ENCODE measurements around the gene PTPRN2. TPM values are rescaled to one million over a fixed set of nuclear protein-coding genes. Genes with fewer than 3 reads are reported as not detected.

The PTPRN2 gene
- total RNA-seq, 1 experiment from 2014 or later, result 2.1 TPM

DNA sequence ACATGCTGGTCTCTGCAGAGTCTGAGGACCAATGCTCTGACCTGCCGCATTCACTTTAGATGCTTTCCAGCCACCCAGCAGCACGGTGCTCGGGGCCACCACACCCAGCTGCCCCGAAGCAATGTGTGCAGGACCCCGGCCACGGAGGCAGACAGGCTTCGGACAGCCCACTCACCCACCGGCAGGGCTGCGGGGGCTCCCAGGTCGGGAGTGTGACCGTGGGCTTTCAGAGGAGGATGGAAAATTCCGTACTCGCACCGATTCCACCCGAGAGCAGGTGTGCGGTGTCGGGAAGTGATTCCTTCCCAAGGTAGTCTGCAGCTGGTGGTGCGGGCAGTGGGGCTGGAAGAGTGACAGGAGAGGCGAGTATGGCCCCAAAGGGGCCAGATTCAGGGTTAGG lies 1059.9 kb downstream of the PTPRN2 start:
- peaks cover 10 to 13% of the 10 kb centered on the region in 2 experiments; a peak in 3 of 4 replicates for H3K4me1 ChIP-seq (ENCODE audit: control insufficient read depth in 1 of 2, insufficient read depth in 2 of 2, low read length in 2 of 2)
- BruUV-seq (replicated peaks), result no TSS peak
- no peak overlapping the region for H3K4me3 ChIP-seq (replicated peaks in 1 of 2; ENCODE audit: low read depth in 1 of 2, low read length in 2 of 2)
- no peak overlapping the region for H3K9ac ChIP-seq (ENCODE audit: low read length)
- POLR2A ChIA-PET, result no interaction called here
- CTCF ChIA-PET, result no interaction called here
- no peaks in the 10 kb centered on the region for H4K20me1 ChIP-seq (ENCODE audit: insufficient read depth)
- H3K27me3 ChIP-seq (ENCODE audit: insufficient read depth, low read length), result no peaks in the 10 kb centered on the region
- DNase-seq (ENCODE audit: low read depth, low spot score) (no peak), ATAC-seq (no peak)
- no peak for TF ChIP-seq POLR2AphosphoS5 (IDR thresholded peaks at IDR 0.05; ENCODE audit: low read depth, low read length)
- TF ChIP-seq, protein P1, sequence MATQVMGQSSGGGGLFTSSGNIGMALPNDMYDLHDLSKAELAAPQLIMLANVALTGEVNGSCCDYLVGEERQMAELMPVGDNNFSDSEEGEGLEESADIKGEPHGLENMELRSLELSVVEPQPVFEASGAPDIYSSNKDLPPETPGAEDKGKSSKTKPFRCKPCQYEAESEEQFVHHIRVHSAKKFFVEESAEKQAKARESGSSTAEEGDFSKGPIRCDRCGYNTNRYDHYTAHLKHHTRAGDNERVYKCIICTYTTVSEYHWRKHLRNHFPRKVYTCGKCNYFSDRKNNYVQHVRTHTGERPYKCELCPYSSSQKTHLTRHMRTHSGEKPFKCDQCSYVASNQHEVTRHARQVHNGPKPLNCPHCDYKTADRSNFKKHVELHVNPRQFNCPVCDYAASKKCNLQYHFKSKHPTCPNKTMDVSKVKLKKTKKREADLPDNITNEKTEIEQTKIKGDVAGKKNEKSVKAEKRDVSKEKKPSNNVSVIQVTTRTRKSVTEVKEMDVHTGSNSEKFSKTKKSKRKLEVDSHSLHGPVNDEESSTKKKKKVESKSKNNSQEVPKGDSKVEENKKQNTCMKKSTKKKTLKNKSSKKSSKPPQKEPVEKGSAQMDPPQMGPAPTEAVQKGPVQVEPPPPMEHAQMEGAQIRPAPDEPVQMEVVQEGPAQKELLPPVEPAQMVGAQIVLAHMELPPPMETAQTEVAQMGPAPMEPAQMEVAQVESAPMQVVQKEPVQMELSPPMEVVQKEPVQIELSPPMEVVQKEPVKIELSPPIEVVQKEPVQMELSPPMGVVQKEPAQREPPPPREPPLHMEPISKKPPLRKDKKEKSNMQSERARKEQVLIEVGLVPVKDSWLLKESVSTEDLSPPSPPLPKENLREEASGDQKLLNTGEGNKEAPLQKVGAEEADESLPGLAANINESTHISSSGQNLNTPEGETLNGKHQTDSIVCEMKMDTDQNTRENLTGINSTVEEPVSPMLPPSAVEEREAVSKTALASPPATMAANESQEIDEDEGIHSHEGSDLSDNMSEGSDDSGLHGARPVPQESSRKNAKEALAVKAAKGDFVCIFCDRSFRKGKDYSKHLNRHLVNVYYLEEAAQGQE (IDR thresholded peaks at IDR 0.05; ENCODE audit: low read depth), result no peak
- no peak for TF ChIP-seq EGR1 (IDR thresholded peaks at IDR 0.05; ENCODE audit: low read depth)
- TF ChIP-seq TCF7L2 (IDR thresholded peaks at IDR 0.05; ENCODE audit: borderline replicate concordance, extremely low read depth, insufficient read depth, insufficient read length), result no peak
- TF ChIP-seq EZH2phosphoT487 (IDR thresholded peaks at IDR 0.05; ENCODE audit: borderline replicate concordance), result no peak
- TF ChIP-seq POLR2A (IDR thresholded peaks at IDR 0.05; ENCODE audit: borderline replicate concordance, extremely low read depth, insufficient read depth, insufficient read length), result no peak
- no peak for TF ChIP-seq ELF1 (IDR thresholded peaks at IDR 0.05; ENCODE audit: borderline replicate concordance, low read depth)
- TF ChIP-seq FOSL1 (IDR thresholded peaks at IDR 0.05; ENCODE audit: low read depth), result no peak
- TF ChIP-seq YY1 (IDR thresholded peaks at IDR 0.05; ENCODE audit: extremely low read depth, insufficient replicate concordance, low read depth, low read length), result no peak
- no peaks in the 10 kb centered on the region for H3K9me3 ChIP-seq (ENCODE audit: control insufficient read depth in 1 of 2, insufficient read depth in 1 of 2, low read depth in 1 of 2, low read length in 2 of 2)
- no peak overlapping the region for H3K27ac ChIP-seq (ENCODE audit: low read depth, low read length)
- H3K9me2 ChIP-seq (ENCODE audit: insufficient read depth), result no peaks in the 10 kb centered on the region
- RAD21 ChIA-PET (ENCODE audit: low non-redundant PET in 1 of 2, low total read pairs in 2 of 2, uncharacterized antibody in 2 of 2, unreplicated experiment in 2 of 2), result no interaction called here
- H3K4me2 ChIP-seq (ENCODE audit: low read length), result no peak overlapping the region
- intact Hi-C loops (cut with micrococcal nuclease), result no loop called here
- no peak overlapping the region for H2AFZ ChIP-seq (ENCODE audit: low read depth, low read length, poor library complexity, severe bottlenecking)
- no peaks in the 10 kb centered on the region for H3K36me3 ChIP-seq (ENCODE audit: control insufficient read depth in 1 of 2, insufficient read depth in 2 of 2, low read length in 2 of 2)
- H3K79me2 ChIP-seq (ENCODE audit: insufficient read depth, low read length), result no peaks in the 10 kb centered on the region
